ENCODE measurements around the gene DFFB. TPM values are rescaled to one million over a fixed set of nuclear protein-coding genes. Genes with fewer than 3 reads are reported as not detected.

The DFFB gene
- total RNA-seq, 1 experiment from 2014 or later = 4.8 TPM

DNA sequence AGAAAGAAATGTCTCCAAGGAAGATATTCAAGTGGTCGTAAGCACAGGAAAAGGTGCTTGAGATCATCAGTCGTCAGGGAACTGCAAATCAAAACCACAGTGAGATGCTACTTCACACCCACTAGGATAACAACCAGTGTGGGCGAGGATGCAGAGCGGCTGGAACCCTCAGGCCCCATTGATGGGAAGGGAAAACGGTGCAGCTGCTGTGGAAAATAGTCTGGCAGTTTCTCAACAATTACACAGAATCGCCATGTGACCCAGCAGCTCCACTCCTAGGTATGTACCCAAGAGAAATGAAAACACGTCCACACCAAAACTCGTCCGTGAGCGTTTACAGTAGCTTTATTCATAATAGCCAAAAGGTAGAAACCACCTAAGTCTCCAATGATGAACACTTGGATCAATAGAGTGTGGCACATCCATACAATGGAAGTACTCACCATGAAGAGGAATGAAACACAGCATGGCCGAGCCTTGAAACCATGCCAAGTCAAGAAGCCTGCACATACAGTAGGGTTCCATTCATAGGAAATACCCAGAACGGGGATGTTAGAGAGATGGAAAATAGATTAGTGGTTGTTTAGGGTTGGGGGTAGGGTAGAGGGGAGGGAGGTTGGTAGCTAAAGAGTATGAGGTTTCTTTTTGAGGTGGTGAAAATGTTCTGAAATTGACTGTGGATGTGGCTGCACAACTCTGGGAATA is 6.1 kb downstream of the DFFB start:
- H3K9me3 Mint-ChIP-seq (ENCODE audit: unreplicated experiment) = no peaks in the 10 kb centered on the region
- TF ChIP-seq, protein P1, sequence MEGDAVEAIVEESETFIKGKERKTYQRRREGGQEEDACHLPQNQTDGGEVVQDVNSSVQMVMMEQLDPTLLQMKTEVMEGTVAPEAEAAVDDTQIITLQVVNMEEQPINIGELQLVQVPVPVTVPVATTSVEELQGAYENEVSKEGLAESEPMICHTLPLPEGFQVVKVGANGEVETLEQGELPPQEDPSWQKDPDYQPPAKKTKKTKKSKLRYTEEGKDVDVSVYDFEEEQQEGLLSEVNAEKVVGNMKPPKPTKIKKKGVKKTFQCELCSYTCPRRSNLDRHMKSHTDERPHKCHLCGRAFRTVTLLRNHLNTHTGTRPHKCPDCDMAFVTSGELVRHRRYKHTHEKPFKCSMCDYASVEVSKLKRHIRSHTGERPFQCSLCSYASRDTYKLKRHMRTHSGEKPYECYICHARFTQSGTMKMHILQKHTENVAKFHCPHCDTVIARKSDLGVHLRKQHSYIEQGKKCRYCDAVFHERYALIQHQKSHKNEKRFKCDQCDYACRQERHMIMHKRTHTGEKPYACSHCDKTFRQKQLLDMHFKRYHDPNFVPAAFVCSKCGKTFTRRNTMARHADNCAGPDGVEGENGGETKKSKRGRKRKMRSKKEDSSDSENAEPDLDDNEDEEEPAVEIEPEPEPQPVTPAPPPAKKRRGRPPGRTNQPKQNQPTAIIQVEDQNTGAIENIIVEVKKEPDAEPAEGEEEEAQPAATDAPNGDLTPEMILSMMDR (IDR thresholded peaks at IDR 0.05; ENCODE audit: unreplicated experiment) = no peak
- no peaks in the 10 kb centered on the region for H3K27me3 Mint-ChIP-seq (ENCODE audit: insufficient read depth, unreplicated experiment)
- no peak for DNase-seq (ENCODE audit: unreplicated experiment)
- H3K4me3 Mint-ChIP-seq (ENCODE audit: unreplicated experiment) = no peak overlapping the region
- ChIA-PET POLR2A (no interaction called here), CTCF (interaction anchor here (0.7 to 1.1 kb wide), 2 partner anchors 1446 to 1882 kb away, joined by 3 to 4 read pairs; no protein-coding TSS in a partner anchor)
- H3K36me3 Mint-ChIP-seq (ENCODE audit: insufficient read depth, unreplicated experiment) = peaks cover 9% of the 10 kb centered on the region
- no TSS peak for BruUV-seq (replicated peaks)
- no peak overlapping the region for H3K27ac Mint-ChIP-seq (ENCODE audit: low read depth, unreplicated experiment)
- intact Hi-C loops (cut with micrococcal nuclease) = no loop called here
- peaks cover 5% of the 10 kb centered on the region for H3K4me1 Mint-ChIP-seq (ENCODE audit: insufficient read depth, unreplicated experiment)

DNA sequence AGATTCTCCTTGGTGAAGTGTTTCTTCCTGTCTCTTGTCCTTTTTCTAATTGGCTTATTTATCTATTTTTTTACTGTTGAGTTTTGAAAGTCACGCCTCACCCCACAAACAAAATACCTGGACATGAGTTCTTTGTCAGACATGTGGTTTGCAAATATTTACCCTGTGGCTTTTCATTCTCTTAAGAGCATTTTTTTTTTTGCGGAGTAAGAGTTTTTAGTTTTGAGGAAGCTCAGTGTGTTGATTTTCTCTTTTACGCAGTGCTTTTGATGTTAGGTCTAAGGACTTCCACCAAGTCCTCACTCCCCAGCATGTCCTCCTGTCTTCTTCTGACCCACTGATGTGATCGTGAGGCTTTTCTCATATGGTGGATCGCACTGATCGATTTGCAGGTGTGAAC is 7.6 kb downstream of the DFFB start:
- Mint-ChIP-seq H3K9me3 (ENCODE audit: unreplicated experiment) (no peaks in the 10 kb centered on the region), H3K27ac (ENCODE audit: low read depth, unreplicated experiment) (no peak overlapping the region), H3K27me3 (ENCODE audit: insufficient read depth, unreplicated experiment) (no peaks in the 10 kb centered on the region), H3K4me1 (ENCODE audit: insufficient read depth, unreplicated experiment) (no peaks in the 10 kb centered on the region), H3K36me3 (ENCODE audit: insufficient read depth, unreplicated experiment) (peaks cover 15% of the 10 kb centered on the region), H3K4me3 (ENCODE audit: unreplicated experiment) (no peak overlapping the region)
- TF ChIP-seq, protein P1 (IDR thresholded peaks at IDR 0.05; ENCODE audit: unreplicated experiment) = no peak
- ChIA-PET CTCF (interaction anchor here (0.7 kb wide), 1 partner anchor 17 kb away, joined by 3 read pairs; no protein-coding TSS in a partner anchor), POLR2A (no interaction called here)
- intact Hi-C loops (cut with micrococcal nuclease) = no loop called here
- DNase-seq (ENCODE audit: unreplicated experiment) = no peak
- no TSS peak for BruUV-seq (replicated peaks)

DNA sequence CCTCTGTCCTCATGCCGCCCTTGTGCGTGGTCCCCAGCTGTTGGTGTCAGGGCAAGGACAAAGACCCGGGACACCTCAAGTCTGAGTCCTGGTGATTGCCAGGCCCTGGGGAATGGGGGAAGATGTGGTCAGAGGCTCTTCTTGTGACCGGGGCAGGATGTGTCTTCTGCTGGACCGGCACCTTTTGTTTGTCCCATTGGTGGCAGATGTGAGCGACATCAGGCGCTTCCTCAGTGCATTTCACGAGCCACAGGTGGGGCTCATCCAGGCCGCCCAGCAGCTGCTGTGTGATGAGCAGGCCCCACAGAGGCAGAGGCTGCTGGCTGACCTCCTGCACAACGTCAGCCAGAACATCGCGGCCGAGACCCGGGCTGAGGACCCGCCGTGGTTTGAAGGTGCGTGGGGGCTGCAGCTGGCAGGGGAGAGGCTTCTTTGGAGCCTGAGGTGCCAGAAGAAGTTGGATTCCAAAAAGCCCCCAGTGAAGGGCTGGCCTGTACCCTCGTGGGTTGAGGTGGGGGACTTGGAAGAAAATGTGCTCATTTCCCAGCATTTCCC is 8.4 kb downstream of the DFFB start:
- H3K9me3 Mint-ChIP-seq (ENCODE audit: unreplicated experiment) = no peaks in the 10 kb centered on the region
- TF ChIP-seq, protein P1 (IDR thresholded peaks at IDR 0.05; ENCODE audit: unreplicated experiment) = no peak
- POLR2A ChIA-PET = no interaction called here
- no peak overlapping the region for H3K27ac Mint-ChIP-seq (ENCODE audit: low read depth, unreplicated experiment)
- intact Hi-C loops (cut with micrococcal nuclease) = no loop called here
- H3K4me3 Mint-ChIP-seq (ENCODE audit: unreplicated experiment) = no peak overlapping the region
- no peak for DNase-seq (ENCODE audit: unreplicated experiment)
- no peaks in the 10 kb centered on the region for H3K4me1 Mint-ChIP-seq (ENCODE audit: insufficient read depth, unreplicated experiment)
- H3K36me3 Mint-ChIP-seq (ENCODE audit: insufficient read depth, unreplicated experiment) = peaks cover 15% of the 10 kb centered on the region
- H3K27me3 Mint-ChIP-seq (ENCODE audit: insufficient read depth, unreplicated experiment) = no peaks in the 10 kb centered on the region
- CTCF ChIA-PET = no interaction called here
- BruUV-seq (replicated peaks) = no TSS peak

DNA sequence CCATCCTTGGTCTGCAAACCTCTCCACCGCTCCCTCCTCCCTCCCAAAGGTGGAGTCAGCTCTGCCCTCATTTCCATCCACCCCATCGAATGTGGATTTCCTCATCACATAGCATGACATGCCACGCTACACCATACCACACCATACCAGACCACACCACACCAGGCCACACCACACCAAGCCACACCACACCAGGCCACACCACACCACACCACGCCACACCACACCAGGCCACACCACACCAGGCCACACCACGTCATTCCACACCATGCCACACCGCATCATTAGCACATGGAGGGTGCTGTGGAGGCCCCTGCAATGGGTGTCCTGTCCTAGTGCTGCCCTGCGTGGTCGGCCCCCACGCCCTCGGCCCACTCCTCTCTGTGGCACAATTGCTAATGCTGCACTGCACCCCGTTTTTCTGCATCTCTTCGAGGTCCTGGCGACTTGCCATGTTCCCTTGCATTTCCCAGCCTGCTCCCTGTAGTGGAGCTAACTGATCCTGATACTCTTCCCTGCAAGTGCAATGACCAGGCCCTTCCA is 11.3 kb downstream of the DFFB start:
- TF ChIP-seq, protein P1 (IDR thresholded peaks at IDR 0.05; ENCODE audit: unreplicated experiment) = no peak
- no peaks in the 10 kb centered on the region for H3K27me3 Mint-ChIP-seq (ENCODE audit: insufficient read depth, unreplicated experiment)
- H3K36me3 Mint-ChIP-seq (ENCODE audit: insufficient read depth, unreplicated experiment) = peaks cover 33% of the 10 kb centered on the region
- CTCF ChIA-PET = interaction anchor here (1.9 kb wide), 1 partner anchor 10 kb away, joined by 8 read pairs; no protein-coding TSS in a partner anchor
- POLR2A ChIA-PET = interaction anchor here (1.4 kb wide), 1 partner anchor 11 kb away, joined by 4 read pairs; the partner anchor contains the start of gene DFFB
- H3K9me3 Mint-ChIP-seq (ENCODE audit: unreplicated experiment) = no peaks in the 10 kb centered on the region
- H3K4me1 Mint-ChIP-seq (ENCODE audit: insufficient read depth, unreplicated experiment) = no peaks in the 10 kb centered on the region
- intact Hi-C loops (cut with micrococcal nuclease) = no loop called here
- H3K4me3 Mint-ChIP-seq (ENCODE audit: unreplicated experiment) = no peak overlapping the region
- H3K27ac Mint-ChIP-seq (ENCODE audit: low read depth, unreplicated experiment) = no peak overlapping the region
- no peak for DNase-seq (ENCODE audit: unreplicated experiment)
- no TSS peak for BruUV-seq (replicated peaks)

Measured in MCF 10A (cell line).